Gastroesophageal sphincter (tissue), 3 donors: ENCODE data around the gene RFX2.
"Not testable (repeated sequence)": the region's sequence is repeated elsewhere in the genome, so short reads cannot be mapped to it uniquely, and the experiment has no call there.

ENCODE experiments used
- CTCF ChIP-seq, 4 experiments: fragments of 200-600 bp in 2 of 4; fragments of 450-650 bp in 2 of 4; sonication (generic) in 1 of 4; IDR thresholded peaks; one replicate each; pipeline ENCODE4 v1.5.1; 2017 to 2019; ENCODE audit warnings: antibody characterized with exemption in 4 of 4, mild to moderate bottlenecking in 2 of 4, moderate library complexity in 2 of 4
- EP300 ChIP-seq: sonication (generic); formaldehyde crosslinking; IDR thresholded peaks from one replicate; pipeline ENCODE4 v1.6.1; 2017; ENCODE audit warnings: antibody characterized with exemption, mild to moderate bottlenecking
- POLR2A ChIP-seq, 2 donors: fragments of 450-650 bp; IDR thresholded peaks; one replicate each; pipeline ENCODE4 v1.6.1; 2017; ENCODE audit warnings: antibody characterized with exemption in 2 of 2, mild to moderate bottlenecking in 2 of 2, moderate library complexity in 1 of 2
- POLR2AphosphoS5 ChIP-seq: sonication (generic); formaldehyde crosslinking; IDR thresholded peaks from one replicate; pipeline ENCODE4 v1.6.1; 2017; ENCODE audit warnings: antibody characterized with exemption

- not testable (repeated sequence) for TF ChIP-seq POLR2A (IDR thresholded peaks at IDR 0.05); CTCF (IDR thresholded peaks at IDR 0.05); EP300; POLR2AphosphoS5
These were observed 124.5 kb downstream of the RFX2 start for GRCh38 chr19:5985837-5986236.
